GM19035 (cell line): Measurements from ENCODE around the gene DTHD1.

Experiments
- ATAC-seq: cut with Tn5 transposase; IDR thresholded peaks from one replicate; pipeline ENCODE4 v1.9.1; 2021; ENCODE audit not compliant: unreplicated experiment

Gene DTHD1

GRCh38 chr4:36338973-36339372 lies 57.6 kb downstream of the DTHD1 start:
- ATAC-seq, result no peak

GRCh38 chr4:36341936-36342335 lies 60.5 kb downstream of the DTHD1 start:
- no peak for ATAC-seq

- no peak for ATAC-seq
Measured at GRCh38 chr4:36343501-36344175, 62.2 kb downstream of the DTHD1 start.

GRCh38 chr4:36348403-36348938 lies 67.1 kb downstream of the DTHD1 start:
- peak; percentile 96 for ATAC-seq

GRCh38 chr4:36349938-36350549 lies 68.6 kb downstream of the DTHD1 start:
- ATAC-seq, result no peak

GRCh38 chr4:36351082-36351666 lies 69.8 kb downstream of the DTHD1 start:
- ATAC-seq, result no peak

- ATAC-seq, result no peak
Measured at GRCh38 chr4:36353998-36354397, 72.6 kb downstream of the DTHD1 start.

- ATAC-seq, result no peak
Measured at GRCh38 chr4:36358173-36358572, 76.8 kb downstream of the DTHD1 start.

GRCh38 chr4:36360755-36361154 lies 79.3 kb downstream of the DTHD1 start:
- ATAC-seq, result no peak

- no peak for ATAC-seq
Measured at GRCh38 chr4:36363024-36363423, 81.6 kb downstream of the DTHD1 start.

- ATAC-seq, result no peak
Measured at GRCh38 chr4:36374836-36375511, 93.6 kb downstream of the DTHD1 start.

GRCh38 chr4:36385951-36386571 lies 104.6 kb downstream of the DTHD1 start:
- peak; percentile 87 for ATAC-seq

- ATAC-seq, result no peak
Measured at GRCh38 chr4:36386691-36387090, 105.3 kb downstream of the DTHD1 start.

GRCh38 chr4:36388710-36389109 lies 107.3 kb downstream of the DTHD1 start:
- ATAC-seq, result no peak

GRCh38 chr4:36391411-36391810 lies 110.0 kb downstream of the DTHD1 start:
- no peak for ATAC-seq

GRCh38 chr4:36392024-36392423 lies 110.6 kb downstream of the DTHD1 start:
- ATAC-seq, result no peak

- ATAC-seq, result no peak
Measured at GRCh38 chr4:36392916-36393315, 111.5 kb downstream of the DTHD1 start.
